ENCODE measurements around the gene TPSAB1.
"Not testable (repeated sequence)": the region's sequence is repeated elsewhere in the genome, so short reads cannot be mapped to it uniquely, and the experiment has no call there.

Gene TPSAB1

GRCh38 chr16:1253701-1254364 is 13.3 kb downstream of the TPSAB1 start:
- not testable (repeated sequence) for DNase-seq

DNA sequence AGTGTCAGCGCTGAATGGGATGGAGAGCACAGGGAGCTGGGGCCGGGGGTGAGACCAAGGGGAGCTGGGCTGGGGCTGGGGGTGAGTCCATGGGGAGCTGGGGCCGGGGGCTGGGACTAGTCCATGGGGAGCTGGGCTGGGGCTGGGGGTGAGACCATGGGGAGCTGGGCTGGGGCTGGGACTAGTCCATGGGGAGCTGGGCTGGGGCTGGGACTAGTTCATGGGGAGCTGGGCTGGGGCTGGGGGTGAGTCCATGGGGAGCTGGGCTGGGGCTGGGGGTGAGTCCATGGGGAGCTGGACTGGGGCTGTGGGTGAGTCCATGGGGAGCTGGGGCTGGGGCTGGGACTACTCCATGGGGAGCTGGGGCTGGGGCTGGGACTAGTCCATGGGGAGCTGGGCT is 14.3 kb downstream of the TPSAB1 start:
- not testable (repeated sequence) for DNase-seq

DNA sequence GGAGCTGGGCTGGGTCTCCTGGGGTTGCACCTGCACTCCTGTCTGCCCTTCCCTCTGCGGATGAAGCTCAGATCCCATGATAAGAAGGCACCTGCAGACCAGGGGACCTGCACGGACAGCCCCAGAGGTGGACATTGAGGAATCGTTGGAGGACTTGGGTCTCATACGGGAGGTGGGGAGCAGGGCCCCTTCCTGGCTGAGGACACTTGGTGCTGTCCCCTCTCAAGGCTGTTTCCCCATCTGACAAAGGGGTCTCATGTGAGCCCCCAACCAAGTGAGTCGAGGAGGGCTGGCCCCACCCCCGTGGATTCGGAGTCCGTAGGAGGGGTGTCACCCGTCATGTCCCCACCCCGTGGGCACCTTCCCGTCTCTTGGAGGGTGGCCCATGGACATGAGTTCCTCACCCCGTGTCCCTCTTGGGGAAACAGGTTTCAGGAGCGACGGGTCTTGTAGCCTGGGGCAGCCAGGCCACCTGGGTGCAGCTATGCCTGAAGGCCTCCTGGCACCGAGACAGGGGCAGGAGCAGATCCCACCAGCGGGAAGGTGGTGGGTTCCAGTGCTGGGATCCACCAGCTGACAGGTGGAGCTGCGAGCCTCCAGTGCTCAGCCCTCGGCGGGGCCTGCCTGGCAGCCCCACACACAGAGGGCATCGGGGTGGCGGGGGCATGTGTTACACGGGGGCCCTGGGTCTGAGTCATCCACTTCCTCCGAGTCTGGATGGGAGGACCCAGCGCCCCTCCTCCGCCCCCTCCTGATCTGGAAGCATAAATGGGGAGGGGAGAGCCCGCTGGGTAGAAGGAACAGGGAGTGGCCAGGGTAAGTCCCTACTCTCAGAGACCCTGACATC is 15.0 kb downstream of the TPSAB1 start, which contains the start of gene TPSD1:
Gene TPSD1 (plus strand): TSS at position 794 of the 847 bp plus-strand sequence. CDS start 212 bp downstream, outside the sequence.
- not testable (repeated sequence) for DNase-seq

DNA sequence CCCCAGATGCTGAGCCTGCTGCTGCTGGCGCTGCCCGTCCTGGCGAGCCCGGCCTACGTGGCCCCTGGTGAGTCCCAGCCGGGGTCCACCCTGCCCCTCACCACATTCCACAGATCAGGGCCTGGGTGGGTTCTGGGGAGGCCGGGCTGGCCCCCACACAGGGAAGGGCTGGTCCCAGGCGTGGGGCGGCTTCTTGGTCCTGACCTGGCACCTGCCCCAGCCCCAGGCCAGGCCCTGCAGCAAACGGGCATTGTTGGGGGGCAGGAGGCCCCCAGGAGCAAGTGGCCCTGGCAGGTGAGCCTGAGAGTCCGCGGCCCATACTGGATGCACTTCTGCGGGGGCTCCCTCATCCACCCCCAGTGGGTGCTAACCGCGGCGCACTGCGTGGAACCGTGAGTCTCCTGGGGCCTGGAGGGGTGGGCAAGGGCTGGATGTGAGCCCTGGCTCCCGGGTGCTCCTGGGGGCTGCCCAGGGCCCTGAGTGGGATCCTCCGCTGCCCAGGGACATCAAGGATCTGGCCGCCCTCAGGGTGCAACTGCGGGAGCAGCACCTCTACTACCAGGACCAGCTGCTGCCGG is 15.9 kb downstream of the TPSAB1 start:
- not testable (repeated sequence) for DNase-seq

- no peak for DNase-seq
These were observed 16.4 kb downstream of the TPSAB1 start for GRCh38 chr16:1256874-1257322.

GRCh38 chr16:1257561-1258224 is 17.2 kb downstream of the TPSAB1 start:
- DNase-seq = no peak

DNA sequence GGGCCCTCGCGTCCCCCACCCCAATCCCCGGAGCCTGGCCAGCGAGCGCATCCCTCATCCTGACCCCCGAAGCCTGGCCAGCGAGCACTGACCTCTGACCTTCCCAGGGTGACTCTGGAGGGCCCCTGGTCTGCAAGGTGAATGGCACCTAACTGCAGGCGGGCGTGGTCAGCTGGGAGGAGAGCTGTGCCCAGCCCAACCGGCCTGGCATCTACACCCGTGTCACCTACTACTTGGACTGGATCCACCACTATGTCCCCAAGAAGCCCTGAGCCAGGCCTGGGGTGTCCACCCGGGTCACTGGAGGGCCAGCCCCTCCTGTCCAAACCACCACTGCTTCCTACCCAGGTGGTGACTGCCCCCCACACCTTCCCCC is 17.7 kb downstream of the TPSAB1 start:
- peak; percentile 15 for DNase-seq

DNA sequence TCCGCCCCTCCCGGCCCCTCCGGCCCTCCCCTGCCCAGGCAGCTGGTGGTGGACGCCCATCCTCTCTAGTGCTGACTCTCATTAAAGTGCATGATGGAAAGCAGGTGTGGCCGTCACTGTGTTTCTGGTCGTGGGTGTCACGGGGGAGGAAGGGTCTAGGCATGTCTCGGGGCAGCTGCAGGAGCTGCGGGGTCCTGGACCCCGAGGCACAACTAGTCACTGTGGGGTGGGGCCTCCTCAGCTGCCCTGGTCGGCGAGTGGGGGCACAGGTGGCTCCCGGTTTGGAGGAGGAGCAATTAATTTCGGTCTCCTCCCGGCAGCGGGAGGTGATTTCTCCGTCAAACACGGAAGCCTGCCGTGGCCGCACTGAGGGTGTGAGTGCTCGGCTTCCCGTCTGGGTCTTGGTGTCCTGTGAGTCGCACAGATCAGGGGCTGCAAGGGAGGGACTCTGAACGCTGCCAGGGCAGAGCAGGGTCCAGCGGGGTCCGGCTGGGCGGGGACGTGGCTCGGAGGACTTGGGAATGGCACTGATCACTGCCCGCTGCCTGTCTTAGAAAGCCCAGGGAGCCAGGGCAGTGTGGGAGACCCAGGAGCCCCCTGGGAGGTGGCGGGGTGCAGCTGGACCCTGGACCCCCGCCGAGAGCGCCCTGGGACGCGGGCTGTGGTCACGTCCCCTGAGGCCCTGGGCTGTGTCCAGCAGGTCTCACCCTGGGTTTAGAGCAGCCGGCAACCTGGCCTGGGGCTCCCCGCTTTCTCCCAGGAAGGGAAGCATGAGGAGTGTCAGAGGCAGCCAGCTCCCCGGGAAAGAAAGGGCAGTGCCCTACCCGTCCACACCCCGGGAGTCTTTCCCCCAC is 18.6 kb downstream of the TPSAB1 start:
- peak; percentile 20 for DNase-seq

DNA sequence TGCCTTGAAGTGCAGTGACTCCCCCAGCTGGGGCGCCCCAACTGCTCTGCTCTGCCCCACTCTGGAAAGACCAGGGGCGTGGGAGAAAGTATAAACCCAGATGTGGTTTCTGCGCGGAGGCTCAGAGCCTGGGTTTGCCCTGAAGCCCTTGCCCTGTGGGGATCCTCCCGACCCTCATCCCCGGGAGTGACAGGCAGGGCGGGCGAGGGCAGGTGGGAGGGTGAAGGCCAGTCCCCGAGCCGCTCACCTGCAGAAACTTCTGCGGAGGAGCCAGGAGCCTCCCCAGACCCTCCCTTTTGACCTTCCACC is 19.2 kb downstream of the TPSAB1 start:
- no peak for DNase-seq

GRCh38 chr16:1260101-1260680 is 19.7 kb downstream of the TPSAB1 start:
- DNase-seq = no peak

- DNase-seq = peak; percentile 87
These were observed 20.8 kb downstream of the TPSAB1 start for GRCh38 chr16:1261131-1261892.

DNA sequence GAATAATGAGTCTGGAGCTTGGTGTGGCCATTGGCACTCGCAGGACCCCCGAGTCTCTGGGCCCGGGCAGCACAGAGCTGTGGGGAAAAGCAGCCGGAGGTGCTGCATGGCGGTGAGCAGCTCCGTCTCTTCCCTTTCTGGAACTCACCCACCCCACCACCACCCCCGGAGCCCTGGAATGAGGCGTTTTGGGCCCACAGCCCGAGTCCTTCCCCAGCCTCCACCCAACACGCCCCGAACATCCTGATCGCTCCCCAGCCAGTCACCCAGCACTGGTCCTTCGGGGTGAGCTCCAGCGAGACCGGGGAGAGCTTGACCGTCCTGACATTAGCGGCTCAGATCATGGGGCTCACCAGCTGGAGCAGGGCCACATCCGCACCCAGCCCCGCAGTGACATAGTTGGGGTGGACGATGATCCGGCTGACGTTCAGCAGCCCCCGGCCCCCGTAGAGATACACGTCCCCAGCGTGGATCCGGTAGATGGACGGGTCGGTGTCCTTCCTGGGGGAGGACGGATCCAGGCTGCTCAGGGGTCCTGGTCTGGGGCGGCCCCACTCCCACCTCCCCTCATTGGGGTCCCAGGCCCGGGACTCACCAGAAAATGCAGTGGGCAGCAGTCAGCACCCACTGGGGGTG is 21.8 kb downstream of the TPSAB1 start:
- DNase-seq = no peak

DNA sequence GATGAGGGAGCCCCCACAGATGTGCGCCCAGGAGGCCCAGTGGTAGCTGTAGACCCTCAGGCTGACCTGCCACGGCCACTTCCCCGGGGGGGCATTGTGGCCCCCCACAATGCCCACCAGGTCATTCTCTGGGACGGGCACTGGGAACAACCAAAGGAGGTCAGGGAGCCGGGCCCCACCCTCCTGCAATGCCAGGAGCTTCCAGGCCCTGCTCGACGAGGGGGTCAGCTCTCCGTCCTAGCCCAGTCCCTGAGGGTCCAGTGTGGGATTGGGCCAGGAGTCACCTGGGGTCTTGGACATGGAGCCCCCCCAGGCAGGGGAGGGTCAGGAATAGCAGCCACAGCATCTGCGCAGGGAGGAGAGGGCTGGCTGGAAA is 22.3 kb downstream of the TPSAB1 start:
- no peak for DNase-seq

DNA sequence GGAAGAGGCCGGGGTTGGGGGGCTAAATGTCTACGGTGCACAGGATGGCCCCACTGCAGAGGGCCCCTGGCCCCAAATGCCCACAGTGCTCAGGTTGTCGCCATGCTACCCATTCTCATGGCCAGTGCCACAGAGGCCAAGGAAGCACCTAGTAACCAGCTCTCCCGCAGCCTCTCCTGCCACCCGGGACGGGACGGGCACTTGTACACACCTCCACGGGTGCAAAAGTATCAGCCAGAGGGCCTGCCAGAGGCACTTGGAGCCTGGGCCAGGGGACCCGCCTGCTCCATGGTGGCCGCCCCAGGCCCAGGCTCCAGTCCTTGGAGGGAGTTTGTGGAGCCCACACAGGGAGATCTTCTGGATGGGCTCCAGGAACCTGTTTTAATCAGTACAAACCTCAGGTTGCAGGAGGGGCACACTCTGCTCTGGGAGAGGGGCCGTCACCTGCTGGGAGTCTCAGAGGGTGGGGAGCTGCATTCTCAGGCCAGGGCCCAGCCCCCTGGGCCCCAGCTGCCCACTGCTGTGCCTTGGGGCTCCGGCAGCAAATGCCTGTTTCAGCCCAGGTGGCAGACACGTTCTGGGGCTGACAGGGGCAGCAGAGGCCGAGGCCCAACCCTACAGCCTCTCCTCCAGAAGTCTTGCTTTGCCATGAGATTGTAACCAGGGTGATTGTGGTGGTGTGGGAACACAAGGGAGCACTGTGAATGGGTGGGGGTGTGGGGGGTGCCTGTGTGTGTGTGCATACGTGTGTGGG is 23.3 kb downstream of the TPSAB1 start:
- DNase-seq = no peak

- no peak for DNase-seq
These were observed 24.0 kb downstream of the TPSAB1 start for GRCh38 chr16:1264345-1265089.

GRCh38 chr16:1265090-1265630 is 24.7 kb downstream of the TPSAB1 start:
- no peak for DNase-seq

- DNase-seq = no peak
These were observed 25.3 kb downstream of the TPSAB1 start for GRCh38 chr16:1265826-1266225.

DNA sequence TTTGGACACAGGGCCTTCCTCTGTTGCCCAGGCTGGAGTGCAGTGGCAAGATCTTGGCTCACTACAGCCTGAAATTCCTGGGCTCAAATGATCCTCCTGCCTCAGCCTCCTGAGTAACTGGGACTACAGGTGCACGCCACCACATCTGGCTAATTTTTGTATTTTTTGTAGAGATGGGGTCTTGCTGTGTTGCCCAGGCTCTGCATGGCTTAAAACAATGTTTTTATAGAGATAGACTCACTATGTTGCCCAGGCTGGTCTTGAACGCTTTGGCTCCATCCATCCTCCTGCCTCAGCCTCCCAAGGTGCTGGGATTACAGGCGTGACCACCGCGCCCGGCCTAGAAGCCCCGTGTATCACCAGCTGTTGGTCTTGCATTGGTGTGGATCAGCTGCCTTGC is 28.9 kb downstream of the TPSAB1 start:
- DNase-seq = not testable (repeated sequence)

- no peak for DNase-seq
These were observed 30.8 kb downstream of the TPSAB1 start for GRCh38 chr16:1271380-1271723.
